Sigmoid colon (tissue), 7 donors: ENCODE results near the gene GDPD3. TPM values are rescaled to one million over a fixed set of nuclear protein-coding genes. Genes with fewer than 3 reads are reported as not detected.

Experiments used
- DNase-seq: peaks from one replicate; pipeline ENCODE4 v3.0.0-alpha.2; 2019
- H3K27ac ChIP-seq, 4 donors: fragments of 200-600 bp; sonication (generic); one replicate each; pipeline ENCODE4 v1.5.1; 2016 to 2019; ENCODE audit warnings: mild to moderate bottlenecking in 1 of 4
- H3K27me3 ChIP-seq, 3 donors: fragments of 200-600 bp; sonication (generic); one replicate each; pipeline ENCODE4 v1.5.1; 2019; ENCODE audit warnings: mild to moderate bottlenecking in 1 of 3
- H3K36me3 ChIP-seq, 4 donors: fragments of 200-600 bp; sonication (generic); one replicate each; pipeline ENCODE4 v1.5.1; 2016 to 2019
- H3K4me1 ChIP-seq, 4 donors: fragments of 200-600 bp; sonication (generic); one replicate each; pipeline ENCODE4 v1.5.1; 2017 to 2019
- H3K4me3 ChIP-seq, 4 donors: fragments of 200-600 bp; sonication (generic); one replicate each; pipeline ENCODE4 v1.5.1; 2017 to 2019; ENCODE audit warnings: mild to moderate bottlenecking in 2 of 4, moderate library complexity in 1 of 4
- H3K9me3 ChIP-seq, 4 donors: fragments of 200-600 bp in 3 of 4; sonication (generic) in 3 of 4; one replicate each; pipeline versions ENCODE4 v1.5.1 to v1.6.1; 2013 to 2019
- EP300 ChIP-seq, 4 donors: sonication (generic); formaldehyde crosslinking; IDR thresholded peaks; one replicate each; pipeline ENCODE4 v1.6.1; 2017; ENCODE audit warnings: antibody characterized with exemption in 4 of 4
- POLR2A ChIP-seq, 2 donors: fragments of 450-650 bp; IDR thresholded peaks; one replicate each; pipeline ENCODE4 v1.6.1; 2016; ENCODE audit warnings: antibody characterized with exemption in 2 of 2, mild to moderate bottlenecking in 2 of 2, moderate library complexity in 2 of 2
- POLR2AphosphoS5 ChIP-seq, 4 donors: sonication (generic); formaldehyde crosslinking; IDR thresholded peaks; one replicate each; pipeline ENCODE4 v1.6.1; 2017; ENCODE audit warnings: antibody characterized with exemption in 4 of 4
- WGBS, 2 donors: extraction: QIAGEN DNeasy Blood & Tissue Kit; methylation state at CpG; one replicate each; pipeline ENCODE4 v1.1.7; 2013; 5-methylcytosine and 5-hydroxymethylcytosine counted together
- intact Hi-C: fragments of 100-400 bp; cut with DNase I; formaldehyde crosslinking; loops from one replicate; pipeline ENCODE4 v1.15.1; 2023
- polyA plus RNA-seq, 3 donors: library from polyadenylated mRNA; stranded (reverse); fragments of 200-250 nt; gene quantifications; one replicate each; pipeline ENCODE4 v1.2.3, GENCODE V29; 2013
- total RNA-seq, 4 donors: library from RNA; depleted of rRNA; stranded (reverse); fragments of >200 nt; gene quantifications; one replicate each; pipeline ENCODE4 v1.1.0, GENCODE V29; 2016
- TF ChIP-seq, protein P1 (sequence below), 4 experiments: fragments of 450-650 bp in 3 of 4; fragments of 200-600 bp in 1 of 4; IDR thresholded peaks; one replicate each; pipeline ENCODE4 v1.5.1; 2016 to 2019; ENCODE audit warnings: antibody characterized with exemption in 4 of 4, mild to moderate bottlenecking in 3 of 4, moderate library complexity in 2 of 4
- donor health status: healthy with polysubstance abuse.
- donor health status: Bipolar disorder and iron deficiency.
- donor health status: healthy.

Gene GDPD3
- total and polyA plus RNA-seq, 7 donors: 0.54 to 68.8 (median 8.0) TPM

DNA sequence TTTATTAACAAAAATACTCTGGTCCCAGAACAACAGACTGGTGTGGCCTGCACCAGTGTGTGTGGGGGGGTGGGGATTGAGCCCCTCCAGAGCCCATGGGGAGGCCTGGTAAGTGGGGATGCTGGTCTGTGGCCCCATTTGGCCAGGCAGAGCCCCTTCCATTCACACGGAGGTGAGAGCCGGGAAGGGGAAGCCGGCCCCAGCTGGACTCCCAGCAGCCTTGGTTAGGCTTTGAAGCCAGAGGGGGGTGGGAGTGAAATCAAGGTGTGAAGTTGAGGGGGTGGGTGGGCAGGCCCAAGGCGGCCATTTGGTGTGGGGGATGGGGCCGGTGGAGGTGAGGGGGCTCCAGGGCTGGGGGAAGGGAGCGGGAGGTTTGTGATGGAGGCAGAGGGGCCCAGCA is 27.5 kb downstream of the GDPD3 start:
- DNase-seq: no peak
- Histone ChIP-seq H3K4me3 (no peak overlapping the region), H3K9me3 (no peaks in the 10 kb centered on the region), H3K4me1 (peaks cover 0 to 3% (median 2%) of the 10 kb centered on the region in 4 donors), H3K36me3 (peaks cover 21 to 50% (median 38%) of the 10 kb centered on the region in 4 donors), H3K27me3 (no peaks in the 10 kb centered on the region), H3K27ac (peak overlapping the region; percentile 18 to 47 (median 38))
- WGBS, 2 donors: 88 to 90% methylated on average over 6 of the region's 6 CpGs
- intact Hi-C loops: no loop called here
- TF ChIP-seq, protein P1, sequence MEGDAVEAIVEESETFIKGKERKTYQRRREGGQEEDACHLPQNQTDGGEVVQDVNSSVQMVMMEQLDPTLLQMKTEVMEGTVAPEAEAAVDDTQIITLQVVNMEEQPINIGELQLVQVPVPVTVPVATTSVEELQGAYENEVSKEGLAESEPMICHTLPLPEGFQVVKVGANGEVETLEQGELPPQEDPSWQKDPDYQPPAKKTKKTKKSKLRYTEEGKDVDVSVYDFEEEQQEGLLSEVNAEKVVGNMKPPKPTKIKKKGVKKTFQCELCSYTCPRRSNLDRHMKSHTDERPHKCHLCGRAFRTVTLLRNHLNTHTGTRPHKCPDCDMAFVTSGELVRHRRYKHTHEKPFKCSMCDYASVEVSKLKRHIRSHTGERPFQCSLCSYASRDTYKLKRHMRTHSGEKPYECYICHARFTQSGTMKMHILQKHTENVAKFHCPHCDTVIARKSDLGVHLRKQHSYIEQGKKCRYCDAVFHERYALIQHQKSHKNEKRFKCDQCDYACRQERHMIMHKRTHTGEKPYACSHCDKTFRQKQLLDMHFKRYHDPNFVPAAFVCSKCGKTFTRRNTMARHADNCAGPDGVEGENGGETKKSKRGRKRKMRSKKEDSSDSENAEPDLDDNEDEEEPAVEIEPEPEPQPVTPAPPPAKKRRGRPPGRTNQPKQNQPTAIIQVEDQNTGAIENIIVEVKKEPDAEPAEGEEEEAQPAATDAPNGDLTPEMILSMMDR (IDR thresholded peaks at IDR 0.05): no peak
- TF ChIP-seq POLR2A (IDR thresholded peaks at IDR 0.05) (no peak), EP300 (IDR thresholded peaks at IDR 0.05) (no peak), POLR2AphosphoS5 (IDR thresholded peaks at IDR 0.05) (no peak)

DNA sequence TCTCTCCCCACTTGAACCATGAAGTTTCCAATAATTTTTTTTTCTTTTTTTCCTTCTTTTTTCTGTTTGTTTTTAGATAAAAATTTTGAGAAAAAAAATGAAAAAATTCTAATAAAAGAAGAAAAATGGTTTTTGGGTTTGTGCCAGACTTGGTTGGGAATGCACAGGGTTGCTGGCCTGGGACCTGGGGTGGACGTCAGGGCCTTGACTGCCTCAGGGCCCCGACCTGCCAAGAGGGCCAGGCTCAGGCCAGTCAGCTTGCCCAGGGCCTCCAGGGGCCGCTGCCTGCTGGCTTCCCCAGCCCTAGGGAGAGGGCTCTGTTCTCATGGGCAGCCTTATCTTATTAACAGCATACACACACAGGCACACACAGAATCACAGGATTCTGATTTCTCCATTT is 28.1 kb downstream of the GDPD3 start:
- no peak overlapping the region for H3K4me3 ChIP-seq
- DNase-seq: no peak
- H3K36me3 ChIP-seq: peaks cover 21 to 56% (median 42%) of the 10 kb centered on the region in 4 donors
- no peaks in the 10 kb centered on the region for H3K9me3 ChIP-seq
- TF ChIP-seq POLR2A (IDR thresholded peaks at IDR 0.05): no peak
- H3K27me3 ChIP-seq: no peaks in the 10 kb centered on the region
- intact Hi-C loops: no loop called here
- H3K27ac ChIP-seq: peak overlapping the region; percentile 18 to 47 (median 38)
- WGBS, 2 donors: 77 to 88% methylated on average over 3 of the region's 3 CpGs
- H3K4me1 ChIP-seq: no peaks in the 10 kb centered on the region

DNA sequence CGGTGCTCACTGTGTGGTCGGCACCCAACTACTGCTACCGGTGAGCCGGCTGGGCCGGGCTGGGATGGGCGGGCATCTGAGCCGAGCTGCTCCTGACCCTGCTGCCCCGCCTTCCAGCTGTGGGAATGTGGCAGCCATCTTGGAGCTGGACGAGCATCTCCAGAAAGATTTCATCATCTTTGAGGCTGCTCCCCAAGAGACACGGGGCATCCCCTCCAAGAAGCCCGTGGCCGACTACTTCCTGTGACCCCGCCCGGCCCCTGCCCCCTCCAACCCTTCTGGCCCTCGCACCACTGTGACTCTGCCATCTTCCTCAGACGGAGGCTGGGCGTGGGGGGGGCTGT is 28.5 kb downstream of the GDPD3 start:
- H3K27me3 ChIP-seq: no peaks in the 10 kb centered on the region
- H3K27ac ChIP-seq: peak overlapping the region in 2 of 4 donors; percentile 45 to 47
- H3K36me3 ChIP-seq: peaks cover 21 to 59% (median 42%) of the 10 kb centered on the region in 4 donors
- 77 to 78% methylated on average over 17 of the region's 17 CpGs for WGBS, 2 donors
- no peaks in the 10 kb centered on the region for H3K9me3 ChIP-seq
- TF ChIP-seq POLR2A (IDR thresholded peaks at IDR 0.05) (no peak), POLR2AphosphoS5 (IDR thresholded peaks at IDR 0.05) (no peak), EP300 (IDR thresholded peaks at IDR 0.05) (no peak)
- TF ChIP-seq, protein P1 (IDR thresholded peaks at IDR 0.05): no peak
- H3K4me3 ChIP-seq: no peak overlapping the region
- no peaks in the 10 kb centered on the region for H3K4me1 ChIP-seq
- DNase-seq: peak; percentile 79
- intact Hi-C loops: no loop called here

DNA sequence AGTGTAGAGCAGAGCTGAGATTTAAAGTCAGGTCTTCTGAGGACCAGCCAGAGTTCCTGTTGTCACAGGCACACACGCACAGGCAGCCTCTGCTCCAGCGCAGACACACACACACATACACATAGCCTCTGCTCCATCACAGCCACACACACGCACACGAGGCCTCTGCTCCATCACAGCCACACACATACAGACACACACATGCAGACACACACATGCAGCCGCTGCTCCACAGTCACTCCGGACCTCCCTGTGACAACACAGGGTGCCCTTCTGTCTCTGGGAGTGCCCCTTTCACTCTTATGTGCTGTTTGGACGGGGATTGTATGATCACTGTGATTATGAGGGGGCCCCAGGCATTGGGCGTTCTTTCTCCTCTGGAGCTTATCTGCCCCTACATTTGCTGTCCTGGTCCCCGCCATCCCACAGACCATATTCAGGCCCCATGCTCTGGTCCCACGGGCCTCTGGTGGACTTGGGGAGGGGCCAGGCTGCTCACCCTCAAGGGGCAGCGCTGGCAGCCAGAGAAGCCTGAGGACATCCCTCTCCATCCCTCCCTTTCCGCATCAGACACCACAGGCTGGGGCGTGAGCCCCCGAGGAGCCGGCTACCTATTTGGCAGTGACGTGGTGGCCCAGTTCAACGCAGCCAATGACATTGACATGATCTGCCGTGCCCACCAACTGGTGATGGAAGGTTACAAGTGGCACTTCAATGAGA is 29.1 kb downstream of the GDPD3 start:
- H3K9me3 ChIP-seq: no peaks in the 10 kb centered on the region
- WGBS, 2 donors: 88 to 93% methylated on average over 18 of the region's 18 CpGs
- intact Hi-C loops: no loop called here
- H3K4me1 ChIP-seq: no peaks in the 10 kb centered on the region
- peaks cover 21 to 64% (median 42%) of the 10 kb centered on the region in 4 donors for H3K36me3 ChIP-seq
- peak overlapping the region in 1 of 4 donors; percentile 47 for H3K27ac ChIP-seq
- H3K4me3 ChIP-seq: no peak overlapping the region
- DNase-seq: no peak
- no peak for TF ChIP-seq POLR2AphosphoS5 (IDR thresholded peaks at IDR 0.05)
- TF ChIP-seq, protein P1 (IDR thresholded peaks at IDR 0.05): no peak
- TF ChIP-seq POLR2A (IDR thresholded peaks at IDR 0.05): no peak
- no peak for TF ChIP-seq EP300 (IDR thresholded peaks at IDR 0.05)
- no peaks in the 10 kb centered on the region for H3K27me3 ChIP-seq

DNA sequence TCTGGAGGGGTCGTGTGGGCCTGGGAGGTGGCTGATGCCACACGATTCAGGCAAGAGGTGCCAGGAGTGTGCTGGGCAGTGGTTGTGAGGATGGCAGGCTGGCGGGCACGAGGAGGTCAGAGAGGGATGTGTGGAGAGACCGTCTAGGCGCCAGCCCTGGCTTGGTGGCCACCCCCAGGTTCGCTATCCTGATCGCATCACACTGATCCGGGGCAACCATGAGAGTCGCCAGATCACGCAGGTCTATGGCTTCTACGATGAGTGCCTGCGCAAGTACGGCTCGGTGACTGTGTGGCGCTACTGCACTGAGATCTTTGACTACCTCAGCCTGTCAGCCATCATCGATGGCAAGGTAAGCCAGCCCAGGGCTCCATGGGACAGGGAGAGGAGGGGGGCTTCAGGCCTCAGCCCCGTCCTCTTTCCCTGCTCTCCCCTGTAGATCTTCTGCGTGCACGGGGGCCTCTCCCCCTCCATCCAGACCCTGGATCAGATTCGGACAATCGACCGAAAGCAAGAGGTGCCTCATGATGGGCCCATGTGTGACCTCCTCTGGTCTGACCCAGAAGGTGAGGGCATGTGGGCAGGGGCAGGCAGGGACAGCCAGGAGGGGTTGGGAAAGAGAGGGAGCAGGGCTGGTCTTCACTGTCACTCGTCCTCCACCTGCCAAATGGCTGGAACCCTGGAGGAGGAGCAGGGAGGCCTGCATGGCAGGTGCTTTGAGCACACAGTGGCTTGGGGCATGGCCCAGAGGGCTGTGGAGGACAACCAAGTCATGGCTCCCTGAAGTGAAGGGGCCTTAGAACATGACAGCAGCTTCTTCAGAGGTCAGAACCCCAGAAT is 29.9 kb downstream of the GDPD3 start:
- H3K9me3 ChIP-seq: no peaks in the 10 kb centered on the region
- H3K4me3 ChIP-seq: no peak overlapping the region
- intact Hi-C loops: no loop called here
- H3K36me3 ChIP-seq: peaks cover 21 to 73% (median 44%) of the 10 kb centered on the region in 4 donors
- WGBS, 2 donors: 92 to 95% methylated on average over 24 of the region's 24 CpGs
- no peak overlapping the region for H3K27ac ChIP-seq
- no peak for DNase-seq
- H3K4me1 ChIP-seq: peaks cover 0 to 7% (median 3%) of the 10 kb centered on the region in 4 donors
- H3K27me3 ChIP-seq: no peaks in the 10 kb centered on the region
- TF ChIP-seq POLR2A (IDR thresholded peaks at IDR 0.05) (no peak), POLR2AphosphoS5 (IDR thresholded peaks at IDR 0.05) (no peak), EP300 (IDR thresholded peaks at IDR 0.05) (no peak)
- TF ChIP-seq, protein P1 (IDR thresholded peaks at IDR 0.05): no peak
